AG04450 (cell line): ENCODE data around the gene GCKR. TPM values are rescaled to one million over a fixed set of nuclear protein-coding genes. Genes with fewer than 3 reads are reported as not detected.

Source experiments
- CTCF ChIA-PET: fragments of 300-600, 350-600 bp; formaldehyde crosslinking; extraction: SDS; loops from one replicate; lab custom pipeline; 2022; ENCODE audit warnings: antibody characterized with exemption, inconsistent platforms; lab: Charles Lee
- POLR2A ChIA-PET: fragments of 350-600 bp; formaldehyde crosslinking; extraction: SDS; loops from one replicate; lab custom pipeline; 2021; ENCODE audit warnings: antibody characterized with exemption, inconsistent platforms; lab: Yijun Ruan, JAX
- DNase-seq: peaks from one replicate; pipeline ENCODE4 v3.0.0-alpha.2; 2011; ENCODE audit warnings: low read depth, low spot score
- H3K27ac ChIP-seq: one replicate; pipeline ENCODE4 v1.5.1; 2012; ENCODE audit warnings: low read depth, low read length, control low read depth
- H3K27me3 ChIP-seq: one replicate; pipeline ENCODE4 v1.6.0; 2012; ENCODE audit warnings: low read length; ENCODE audit not compliant: control insufficient read depth, insufficient read depth
- H3K4me3 ChIP-seq: 2 replicates; pipeline ENCODE4 v1.5.1; 2011; ENCODE audit warnings: mild to moderate bottlenecking, low read depth, low read length, control low read depth
- H3K9me3 ChIP-seq: 2 replicates; pipeline ENCODE4 v1.5.1; 2012; ENCODE audit warnings: low read length; ENCODE audit not compliant: control insufficient read depth, insufficient read depth
- CTCF ChIP-seq: IDR thresholded peaks from 2 replicates; pipeline ENCODE4 v1.5.1; 2011; ENCODE audit warnings: low read depth, low read length, control low read depth, inconsistent platforms
- polyA plus RNA-seq: library from polyadenylated mRNA; depleted of rRNA; stranded (reverse); fragments of >200 nt; gene quantifications from 2 replicates; pipeline ENCODE4 v1.2.3, GENCODE V29; 2011

GCKR gene
- polyA plus RNA-seq, 1 experiment, result 0.36 TPM

- ChIA-PET CTCF (no interaction called here), POLR2A (no interaction called here)
- H3K27me3 ChIP-seq, result peaks cover 4% of the 10 kb centered on the region
- no peak for DNase-seq
- no peak for TF ChIP-seq CTCF
- H3K9me3 ChIP-seq, result no peaks in the 10 kb centered on the region
- H3K4me3 ChIP-seq, result no peak overlapping the region
- H3K27ac ChIP-seq, result no peak overlapping the region
Observed at GRCh38 chr2:27502142-27502541, 5.5 kb downstream of the GCKR start.

- Histone ChIP-seq H3K4me3 (no peak overlapping the region), H3K27me3 (peaks cover 2% of the 10 kb centered on the region), H3K27ac (no peak overlapping the region), H3K9me3 (no peaks in the 10 kb centered on the region)
- ChIA-PET CTCF (no interaction called here), POLR2A (no interaction called here)
- no peak for DNase-seq
- no peak for TF ChIP-seq CTCF
Observed at GRCh38 chr2:27506587-27506986, 9.9 kb downstream of the GCKR start.

GRCh38 chr2:27507293-27507692 lies 10.7 kb downstream of the GCKR start:
- ChIA-PET CTCF (no interaction called here), POLR2A (no interaction called here)
- TF ChIP-seq CTCF, result no peak

GRCh38 chr2:27509326-27509725 lies 12.7 kb downstream of the GCKR start:
- no peaks in the 10 kb centered on the region for H3K9me3 ChIP-seq
- DNase-seq, result peak; percentile 13
- peaks cover 2% of the 10 kb centered on the region for H3K27me3 ChIP-seq
- H3K27ac ChIP-seq, result no peak overlapping the region
- H3K4me3 ChIP-seq, result no peak overlapping the region
- TF ChIP-seq CTCF, result no peak
- ChIA-PET POLR2A (no interaction called here), CTCF (no interaction called here)

More at GRCh38 chr2:27507293-27507692, 10.7 kb downstream of the GCKR start:
- Histone ChIP-seq H3K9me3 (no peaks in the 10 kb centered on the region), H3K27me3 (peaks cover 2% of the 10 kb centered on the region), H3K27ac (no peak overlapping the region), H3K4me3 (no peak overlapping the region)
- DNase-seq, result no peak

GRCh38 chr2:27518113-27518781 lies 21.6 kb downstream of the GCKR start:
- no peak overlapping the region for H3K4me3 ChIP-seq
- ChIA-PET POLR2A (interaction anchor here (0.6 kb wide), 1 partner anchor 138 kb away, joined by 3 read pairs; no protein-coding TSS in a partner anchor), CTCF (no interaction called here)
- no peaks in the 10 kb centered on the region for H3K9me3 ChIP-seq
- H3K27me3 ChIP-seq, result peaks cover 14% of the 10 kb centered on the region
- TF ChIP-seq CTCF, result no peak
- no peak for DNase-seq
- no peak overlapping the region for H3K27ac ChIP-seq
